HG02623 (cell line): ENCODE data around the gene IQCH.

Experiments
- ATAC-seq: cut with Tn5 transposase; IDR thresholded peaks from one replicate; pipeline ENCODE4 v1.9.1; 2021; ENCODE audit warnings: moderate library complexity; ENCODE audit not compliant: unreplicated experiment

IQCH gene

DNA sequence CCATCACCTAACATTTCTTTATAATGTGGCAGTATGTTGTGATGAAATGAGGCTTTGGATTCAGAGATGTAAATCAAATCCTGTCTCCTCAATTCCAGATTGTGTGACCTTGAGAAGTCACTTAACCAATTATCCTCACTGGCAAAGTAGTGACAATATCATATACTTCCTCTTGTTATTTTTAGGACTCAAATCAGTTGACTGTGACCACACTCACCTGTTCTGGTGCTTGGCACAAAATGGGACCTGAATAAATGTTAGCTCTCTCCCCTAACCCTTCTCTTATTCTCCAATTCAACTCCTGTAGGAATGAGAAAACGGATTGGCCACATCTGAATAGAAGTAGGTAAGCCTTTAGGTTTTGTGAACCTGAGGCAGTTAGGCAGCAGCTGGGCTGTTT, 42.1 kb downstream of the IQCH start:
- no peak for ATAC-seq

DNA sequence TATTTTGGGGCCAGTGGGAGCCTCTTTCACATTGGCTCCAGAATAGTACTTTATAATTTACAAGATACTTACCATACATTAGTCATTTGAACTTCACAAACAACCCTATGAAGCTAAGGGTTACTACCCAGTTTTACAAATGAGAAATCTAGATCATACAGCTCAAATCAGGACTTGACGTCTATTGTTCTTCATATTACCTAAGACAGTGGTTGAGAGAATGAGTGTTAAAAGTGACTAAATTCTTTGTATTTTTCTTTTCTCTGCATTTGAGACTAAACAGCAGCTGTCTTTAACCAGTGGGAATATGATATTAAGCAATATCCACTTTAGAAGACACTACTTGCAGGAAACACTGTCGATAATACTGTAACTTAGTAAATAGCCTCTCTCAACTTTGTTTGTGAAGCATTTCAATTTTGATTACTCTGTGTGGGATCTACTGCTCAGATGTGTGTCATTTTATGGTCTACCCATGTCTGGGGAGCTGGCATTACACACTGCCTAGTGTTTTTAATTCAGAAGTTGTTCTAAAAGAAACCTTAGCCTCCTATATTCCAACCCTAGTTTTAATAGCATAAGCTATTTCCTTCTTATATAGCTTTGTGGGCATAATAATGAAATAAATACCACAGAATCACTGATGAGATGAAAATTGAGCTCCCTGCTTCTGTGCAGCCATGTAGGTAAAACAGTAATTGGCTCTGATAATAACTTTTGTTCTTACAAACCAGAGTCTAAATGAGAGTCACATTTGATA, 45.9 kb downstream of the IQCH start:
- no peak for ATAC-seq

DNA sequence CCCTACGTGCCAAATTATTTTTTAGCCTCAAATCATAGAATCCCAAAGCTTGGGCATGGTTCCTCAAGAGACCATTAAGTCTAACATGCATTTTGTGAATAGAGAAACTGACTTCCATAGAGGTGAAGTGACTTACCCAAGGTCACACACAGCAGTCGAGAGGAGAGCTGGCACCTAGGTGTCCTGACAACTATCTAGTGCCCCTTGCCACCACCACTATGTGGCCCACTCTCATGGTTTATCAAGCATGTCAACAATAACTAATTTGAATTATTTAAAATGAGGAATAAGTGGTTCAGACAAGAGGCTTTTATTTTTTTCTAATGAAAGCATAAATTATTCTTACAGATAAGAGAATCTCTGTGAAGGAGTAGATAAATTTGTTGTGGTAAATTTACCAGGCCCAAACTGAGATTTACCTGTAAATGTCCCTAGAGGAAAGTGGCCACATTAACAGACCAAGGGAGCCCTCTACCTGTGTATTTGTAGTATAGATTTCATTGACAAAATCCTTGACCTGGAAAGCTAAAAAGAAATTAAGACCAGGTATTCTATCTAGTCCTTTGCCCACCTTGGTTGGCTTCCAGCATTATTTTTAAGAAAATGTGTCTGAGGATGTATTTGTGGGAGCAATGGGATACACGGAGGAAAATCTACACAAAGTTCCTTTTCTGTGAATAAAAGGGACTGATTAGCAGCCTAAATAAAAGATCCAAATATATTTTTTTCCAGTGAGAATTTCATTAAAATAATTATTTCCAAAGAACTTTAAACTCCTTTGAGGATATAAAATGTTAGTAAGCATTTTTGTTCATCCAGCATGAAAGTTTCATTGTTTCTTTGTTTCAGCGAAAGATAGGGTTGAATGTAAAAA, 49.1 kb downstream of the IQCH start:
- ATAC-seq = no peak

DNA sequence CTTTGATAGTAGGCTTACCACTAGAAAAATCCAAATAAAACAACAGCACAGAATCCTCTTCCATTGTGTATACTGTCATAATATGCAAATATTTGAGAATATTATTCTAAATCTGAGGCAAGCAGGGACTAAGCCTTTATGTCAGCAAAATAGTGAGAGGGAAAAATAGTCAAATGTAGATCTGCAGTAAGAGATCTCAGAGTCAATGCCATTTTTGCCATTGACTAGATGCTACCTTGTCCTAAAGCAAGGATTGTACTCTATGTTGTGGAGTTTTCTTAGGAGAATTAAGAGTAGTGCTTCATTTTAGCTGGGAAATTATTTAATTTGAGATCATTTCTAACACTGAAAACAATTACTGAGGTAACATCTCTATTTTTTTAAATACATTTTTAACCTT, 50.2 kb downstream of the IQCH start:
- ATAC-seq = no peak

GRCh38 chr15:67305506-67305905, 50.9 kb downstream of the IQCH start:
- ATAC-seq = no peak

DNA sequence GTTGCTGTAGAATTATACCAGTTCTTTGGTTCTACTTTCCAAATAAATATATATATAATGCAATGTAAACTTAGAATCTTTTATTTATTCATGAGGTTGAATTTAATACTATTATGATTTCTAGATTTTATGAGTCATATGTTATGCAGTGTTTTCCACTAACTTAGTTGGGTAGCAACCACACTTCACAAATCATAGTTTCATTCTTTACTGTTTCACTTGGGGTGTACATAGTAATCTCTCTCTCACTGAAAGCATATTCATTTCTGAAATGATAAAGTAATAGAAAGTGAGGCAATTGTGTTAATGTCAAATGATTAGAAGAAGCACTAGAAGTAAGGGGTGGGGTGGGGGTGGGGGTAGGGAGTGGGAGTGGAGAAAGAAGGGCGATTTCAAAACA, 52.6 kb downstream of the IQCH start:
- no peak for ATAC-seq

DNA sequence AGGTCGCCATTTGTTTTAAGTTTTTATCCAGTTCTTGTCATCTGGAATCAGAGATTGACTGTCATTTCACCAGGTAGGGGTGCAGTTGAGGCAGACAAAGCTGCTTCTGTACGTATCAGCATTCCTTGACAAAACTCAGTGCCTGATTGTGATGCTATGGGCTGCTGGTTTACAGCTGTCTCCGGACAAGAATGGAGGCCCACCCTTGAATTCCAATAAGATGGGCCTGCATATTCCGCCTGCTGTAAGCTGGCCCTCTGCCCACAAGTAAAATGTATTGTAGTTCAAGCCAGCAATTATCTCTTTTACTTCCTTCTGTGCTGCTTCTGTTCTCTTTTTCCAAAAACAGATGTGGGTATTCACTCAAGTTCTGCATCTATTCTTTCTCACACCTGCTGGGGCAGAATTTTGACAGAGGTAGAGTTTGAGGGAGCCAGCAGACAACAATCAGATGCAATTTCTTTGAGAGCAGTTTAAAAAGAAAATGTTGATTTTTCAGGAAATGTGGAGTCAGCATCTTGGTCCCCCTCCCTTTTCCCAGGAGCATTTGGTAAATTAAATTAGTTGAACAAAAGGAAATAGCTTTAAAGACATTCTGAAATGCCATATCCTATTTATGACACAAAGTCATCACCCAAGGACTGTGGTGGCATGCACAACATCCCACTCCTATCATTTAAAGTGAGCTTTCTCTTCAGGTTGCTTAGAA, 53.5 kb downstream of the IQCH start:
- ATAC-seq = no peak

GRCh38 chr15:67311731-67312130, 57.1 kb downstream of the IQCH start:
- no peak for ATAC-seq

- no peak for ATAC-seq
Observed at GRCh38 chr15:67319961-67320360, 65.4 kb downstream of the IQCH start.

DNA sequence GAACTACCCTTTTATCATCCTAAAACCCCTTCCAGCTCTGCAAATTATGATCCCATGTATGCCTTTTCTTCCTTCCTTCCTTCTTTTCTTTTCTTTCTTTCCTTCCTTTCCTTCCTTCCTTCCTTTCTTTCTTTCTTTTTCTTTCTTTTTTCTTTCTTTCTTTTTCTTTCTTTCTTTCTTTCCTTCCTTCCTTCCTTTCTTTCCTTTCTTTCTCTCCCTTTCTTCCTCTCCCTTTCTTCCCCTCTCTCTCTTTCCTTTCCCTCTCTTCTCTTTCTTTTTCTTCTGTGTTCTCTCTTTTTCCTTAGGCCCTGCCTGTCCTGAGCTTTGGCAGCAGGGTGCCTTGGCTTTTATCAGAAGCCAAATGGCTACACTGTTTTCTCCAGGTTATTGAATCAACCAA, 66.8 kb downstream of the IQCH start:
- no peak for ATAC-seq

- no peak for ATAC-seq
Observed at GRCh38 chr15:67322481-67322880, 67.9 kb downstream of the IQCH start.

GRCh38 chr15:67327312-67327711, 72.7 kb downstream of the IQCH start:
- no peak for ATAC-seq

DNA sequence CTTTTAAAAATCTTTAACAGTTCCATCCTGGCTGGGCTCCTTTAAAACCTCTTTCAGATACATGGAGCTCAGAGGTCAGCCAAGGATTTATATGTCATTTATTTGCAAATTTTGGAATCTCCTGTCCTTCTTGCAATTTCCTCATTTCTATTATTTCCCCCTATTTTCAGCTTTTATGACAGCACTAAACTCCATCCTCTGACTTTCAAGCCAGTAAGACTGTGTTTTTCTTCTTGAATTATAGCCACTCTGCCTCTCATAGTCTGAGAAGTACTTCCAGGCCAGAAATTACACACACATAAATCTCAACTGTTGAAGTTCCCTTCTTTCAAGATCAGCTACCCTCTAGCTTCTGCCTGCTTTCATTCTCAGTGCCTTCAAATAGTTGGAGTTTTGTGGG, 73.2 kb downstream of the IQCH start:
- ATAC-seq = no peak

DNA sequence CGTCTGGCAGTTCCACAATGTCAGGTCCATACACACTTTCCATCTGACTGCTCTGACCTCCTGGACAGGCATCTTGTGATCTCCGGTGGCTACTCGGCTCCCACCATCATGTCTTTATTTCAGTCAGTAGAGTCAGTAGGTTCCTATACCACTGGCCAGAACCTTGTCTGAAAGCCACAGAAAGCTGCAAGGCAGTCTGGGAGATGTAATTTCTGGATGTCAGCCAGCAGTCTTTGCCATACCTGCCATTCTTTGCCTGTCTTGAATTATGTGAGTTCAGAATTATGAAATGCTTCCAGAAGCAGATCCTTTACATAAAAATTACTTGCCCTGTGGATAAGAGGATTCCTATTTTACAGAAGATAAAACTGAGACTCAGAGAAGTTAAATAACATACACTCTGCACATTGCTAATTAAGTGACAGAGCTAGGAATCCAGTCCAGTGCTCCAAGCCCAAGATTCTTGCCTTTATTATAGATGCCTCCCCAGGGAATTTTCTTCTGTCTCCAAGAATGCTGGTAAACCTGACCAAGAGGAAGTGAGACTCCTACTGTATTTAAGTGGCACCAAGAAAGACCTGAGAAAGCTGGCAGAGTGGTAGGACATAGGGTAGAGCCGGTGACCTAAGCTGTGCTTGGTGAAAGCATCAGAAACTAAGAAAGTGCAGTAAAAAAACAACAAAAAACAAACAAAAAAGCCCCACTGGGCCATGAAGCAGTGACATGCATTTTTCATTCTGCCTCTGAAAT, 75.6 kb downstream of the IQCH start:
- ATAC-seq = no peak

GRCh38 chr15:67331676-67332075, 77.1 kb downstream of the IQCH start:
- ATAC-seq = no peak

DNA sequence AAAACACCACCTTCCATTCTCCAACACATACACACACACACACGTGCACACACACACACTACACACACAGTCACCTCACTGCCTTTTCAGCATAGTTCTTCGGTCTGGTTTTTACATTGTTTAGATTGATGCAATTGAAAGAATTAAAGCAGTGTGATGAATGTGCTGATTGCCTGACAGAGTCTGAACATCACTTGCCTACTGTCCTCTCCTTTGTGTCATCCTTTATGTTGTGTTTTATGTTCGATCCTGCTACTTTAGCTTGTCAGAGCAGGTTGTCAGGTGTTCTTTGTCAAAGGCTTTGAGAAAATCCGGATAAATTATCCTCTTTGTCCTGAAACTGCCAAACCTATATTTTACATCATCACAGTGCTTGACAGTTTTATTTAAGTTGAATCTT, 80.4 kb downstream of the IQCH start:
- ATAC-seq = no peak

DNA sequence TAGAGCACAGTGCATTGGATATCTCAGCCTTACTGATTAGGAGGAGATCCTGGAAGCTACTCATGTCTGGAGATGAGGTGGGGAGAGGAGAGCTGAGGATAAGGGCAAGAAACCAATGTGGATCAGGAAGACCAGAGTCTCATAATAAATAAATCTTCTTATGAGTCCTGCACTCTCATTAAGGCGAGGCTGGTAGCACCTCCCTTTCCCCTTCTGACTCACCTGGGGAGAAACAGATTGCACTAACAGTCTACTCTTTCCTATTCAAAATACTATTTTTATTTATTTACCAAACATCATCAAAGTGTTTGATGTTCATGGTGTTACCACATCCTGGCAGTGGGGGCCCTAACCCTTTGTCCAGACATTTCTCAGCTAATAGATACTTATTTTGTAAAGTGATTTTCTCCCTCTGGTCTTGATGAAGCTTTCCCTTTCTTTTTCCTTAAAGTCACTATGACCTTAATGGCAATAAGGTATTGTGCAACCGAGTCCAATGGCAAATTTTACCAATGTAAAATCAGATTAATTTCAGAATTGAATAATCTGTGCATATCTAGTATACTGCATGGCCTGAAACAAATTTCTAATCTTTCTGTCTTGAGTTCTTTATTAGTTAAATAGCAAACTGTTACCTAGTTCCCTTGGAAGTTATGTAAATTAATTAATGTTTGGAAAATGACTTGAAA, 81.1 kb downstream of the IQCH start:
- no peak for ATAC-seq

DNA sequence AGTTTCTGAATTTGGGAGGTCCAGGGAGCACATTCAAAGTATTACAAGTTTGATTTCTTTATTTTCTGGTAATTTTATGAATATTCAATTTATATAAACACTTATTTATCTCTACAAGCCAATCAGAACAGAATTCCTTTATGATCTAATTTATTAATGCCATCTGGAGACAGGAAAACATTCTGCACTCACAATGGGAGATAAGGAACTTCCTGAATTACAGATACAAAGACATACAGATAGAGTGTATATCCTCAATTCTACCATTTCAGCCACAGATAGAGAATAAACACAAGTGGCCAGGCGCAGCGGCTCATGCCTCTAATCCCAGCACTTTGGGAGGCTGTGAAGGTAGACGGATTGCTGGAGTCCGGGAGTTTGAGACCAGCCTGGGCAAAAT, 86.0 kb downstream of the IQCH start:
- ATAC-seq = no peak

DNA sequence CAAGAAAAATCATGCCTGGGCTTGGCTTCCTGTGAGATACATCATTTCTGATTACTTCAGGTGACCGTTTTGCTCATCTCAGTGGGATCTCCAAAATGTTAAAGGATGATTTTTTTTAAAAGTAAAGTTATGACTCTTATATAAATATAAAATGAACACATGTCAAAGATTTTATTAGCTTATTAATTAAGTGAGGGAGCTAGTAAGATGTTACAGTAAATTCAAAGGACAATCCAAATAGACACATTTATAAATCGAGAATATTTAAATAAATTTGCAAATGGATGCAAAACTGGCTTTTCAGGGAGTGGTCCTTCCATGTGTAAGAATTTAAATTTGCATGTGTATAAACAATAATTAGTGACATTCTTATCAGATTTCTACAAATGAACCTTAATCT, 87.0 kb downstream of the IQCH start:
- ATAC-seq = no peak

DNA sequence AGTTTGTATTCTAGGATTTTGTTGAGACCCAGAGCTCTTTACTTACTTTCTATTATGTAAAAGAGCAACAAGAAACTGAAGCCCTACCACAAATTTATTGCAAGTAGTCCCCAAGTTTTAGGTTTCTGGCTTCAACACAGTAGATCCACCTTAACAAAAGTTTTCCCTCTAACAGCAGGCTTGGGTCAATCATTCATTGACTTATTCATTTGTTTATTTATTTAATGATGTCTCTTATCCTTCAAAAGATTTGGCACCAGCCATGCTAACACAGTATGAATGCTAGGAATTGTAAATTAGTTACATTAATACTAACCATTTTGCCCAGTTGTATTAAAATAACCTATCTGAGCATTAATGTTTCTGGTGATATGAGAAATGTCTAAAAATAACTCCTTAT, 88.6 kb downstream of the IQCH start:
- no peak for ATAC-seq
